GM19099 (cell line): Measurements from ENCODE around the gene ZBTB33.

Experiments
- POLR2A ChIP-seq: IDR thresholded peaks from 3 replicates; pipeline ENCODE4 v1.6.1; 2011; ENCODE audit warnings: low read depth; ENCODE audit not compliant: insufficient read length; ENCODE audit errors: extremely low read depth

Gene ZBTB33

GRCh38 chrX:120287513-120288112, 37.0 kb downstream of the ZBTB33 start:
- no peak for TF ChIP-seq POLR2A

- no peak for TF ChIP-seq POLR2A
These were observed 39.5 kb downstream of the ZBTB33 start for GRCh38 chrX:120290107-120290506.

- no peak for TF ChIP-seq POLR2A
These were observed 40.6 kb downstream of the ZBTB33 start for GRCh38 chrX:120291211-120291610.

- TF ChIP-seq POLR2A = no peak
These were observed 42.4 kb downstream of the ZBTB33 start for GRCh38 chrX:120293015-120293414.

- TF ChIP-seq POLR2A = no peak
These were observed 44.0 kb downstream of the ZBTB33 start for GRCh38 chrX:120294651-120295050.

GRCh38 chrX:120297923-120298322, 47.3 kb downstream of the ZBTB33 start:
- no peak for TF ChIP-seq POLR2A

GRCh38 chrX:120299928-120300327, 49.3 kb downstream of the ZBTB33 start:
- no peak for TF ChIP-seq POLR2A

GRCh38 chrX:120301497-120301896, 50.9 kb downstream of the ZBTB33 start:
- no peak for TF ChIP-seq POLR2A

GRCh38 chrX:120301960-120302359, 51.3 kb downstream of the ZBTB33 start:
- TF ChIP-seq POLR2A = no peak

- no peak for TF ChIP-seq POLR2A
These were observed 51.8 kb downstream of the ZBTB33 start for GRCh38 chrX:120302434-120302833.

- no peak for TF ChIP-seq POLR2A
These were observed 53.6 kb downstream of the ZBTB33 start for GRCh38 chrX:120304256-120304655.

- no peak for TF ChIP-seq POLR2A
These were observed 55.0 kb downstream of the ZBTB33 start for GRCh38 chrX:120305531-120306141.

- TF ChIP-seq POLR2A = no peak
These were observed 56.0 kb downstream of the ZBTB33 start for GRCh38 chrX:120306630-120307029.
